WTC11 (cell line): ENCODE results near the gene TRABD2A. TPM values are rescaled to one million over a fixed set of nuclear protein-coding genes. Genes with fewer than 3 reads are reported as not detected.

Experiments used
- ATAC-seq: fragments of 200-7000 bp; cut with Tn5 transposase; 2 replicates; pipeline ENCODE4 v1.10.0; 2021; ENCODE audit warnings: mild to moderate bottlenecking, moderate library complexity
- CTCF ChIA-PET: fragments of 300-600 bp; sonication (Branson Sonifier 250); formaldehyde crosslinking; loops from one replicate; lab custom pipeline; 2021; ENCODE audit warnings: antibody characterized with exemption; lab: Charles Lee
- POLR2A ChIA-PET: fragments of 350-600 bp; sonication (Branson Sonifier 250); formaldehyde crosslinking; loops from one replicate; lab custom pipeline; 2021; ENCODE audit warnings: antibody characterized with exemption; lab: Charles Lee
- DNase-seq: peaks from one replicate; pipeline ENCODE4 v3.0.0; 2021; ENCODE audit warnings: low spot score
- H3K27ac Mint-ChIP-seq: 2 replicates; pipeline ENCODE4 v1.8.0; 2021; ENCODE audit warnings: mixed read lengths
- H3K27me3 Mint-ChIP-seq: 2 replicates; pipeline ENCODE4 v1.8.0; 2021; ENCODE audit warnings: low read depth, mild to moderate bottlenecking, moderate library complexity, mixed read lengths
- H3K36me3 Mint-ChIP-seq: 2 replicates; pipeline ENCODE4 v1.8.0; 2021; ENCODE audit warnings: mixed read lengths
- H3K4me1 Mint-ChIP-seq: 2 replicates; pipeline ENCODE4 v1.8.0; 2022; ENCODE audit warnings: mixed read lengths
- H3K4me3 Mint-ChIP-seq: 2 replicates; pipeline ENCODE4 v1.8.0; 2021; ENCODE audit warnings: mild to moderate bottlenecking, moderate library complexity, mixed read lengths
- H3K9me3 Mint-ChIP-seq: 2 replicates; pipeline ENCODE4 v1.8.0; 2021; ENCODE audit warnings: mixed read lengths
- ATF2 ChIP-seq: sonication (generic); formaldehyde crosslinking; IDR thresholded peaks from 2 replicates; pipeline ENCODE4 v1.8.1; 2022; ENCODE audit warnings: low read depth, missing genetic modification reagents, borderline replicate concordance
- FOXP1 ChIP-seq: sonication (generic); formaldehyde crosslinking; IDR thresholded peaks from 2 replicates; pipeline ENCODE4 v1.8.0; 2022; ENCODE audit warnings: missing genetic modification reagents, mild to moderate bottlenecking, moderate library complexity, borderline replicate concordance
- KAT7 ChIP-seq: sonication (generic); formaldehyde crosslinking; IDR thresholded peaks from 2 replicates; pipeline ENCODE4 v1.8.1; 2023; ENCODE audit warnings: missing genetic modification reagents, mild to moderate bottlenecking, borderline replicate concordance
- NFATC4 ChIP-seq: fragments of 250-450 bp; sonication (Bioruptor Pico); IDR thresholded peaks from 2 replicates; pipeline ENCODE4 v1.9.0; 2021; ENCODE audit warnings: mild to moderate bottlenecking
- NFYB ChIP-seq: sonication (generic); formaldehyde crosslinking; conservative IDR thresholded peaks from 2 replicates; pipeline ENCODE4 v1.8.0; 2022; ENCODE audit warnings: low read depth, missing genetic modification reagents
- NR2C2 ChIP-seq: sonication (generic); formaldehyde crosslinking; IDR thresholded peaks from 2 replicates; pipeline ENCODE4 v1.8.0; 2022; ENCODE audit warnings: mild to moderate bottlenecking, missing genetic modification reagents
- OVOL2 ChIP-seq: fragments of 250-450 bp; sonication (Bioruptor Pico); IDR thresholded peaks from 2 replicates; pipeline ENCODE4 v1.9.0; 2021; ENCODE audit warnings: mild to moderate bottlenecking, borderline replicate concordance
- SP1 ChIP-seq: sonication (generic); formaldehyde crosslinking; conservative IDR thresholded peaks from 2 replicates; pipeline ENCODE4 v1.8.1; 2022; ENCODE audit warnings: missing genetic modification reagents
- TP53 ChIP-seq: sonication (generic); formaldehyde crosslinking; IDR thresholded peaks from 2 replicates; pipeline ENCODE4 v1.8.1; 2023; ENCODE audit warnings: mild to moderate bottlenecking, missing genetic modification reagents
- USF1 ChIP-seq: sonication (generic); formaldehyde crosslinking; IDR thresholded peaks from 2 replicates; pipeline ENCODE4 v1.8.0; 2022; ENCODE audit warnings: mild to moderate bottlenecking, missing genetic modification reagents
- USF2 ChIP-seq: sonication (generic); formaldehyde crosslinking; IDR thresholded peaks from 2 replicates; pipeline ENCODE4 v1.8.1; 2023; ENCODE audit warnings: mild to moderate bottlenecking, missing genetic modification reagents, moderate library complexity
- total RNA-seq: library from RNA; stranded (reverse); gene quantifications from 3 replicates; pipeline ENCODE4 v1.2.3, GENCODE V29; 2021
- TF ChIP-seq, protein P1 (sequence below): fragments of 250-450 bp; sonication (Bioruptor Pico); conservative IDR thresholded peaks from 2 replicates; pipeline ENCODE4 v1.9.0; 2021; ENCODE audit warnings: mild to moderate bottlenecking
- TF ChIP-seq, protein P2 (sequence below): sonication (generic); formaldehyde crosslinking; IDR thresholded peaks from 2 replicates; pipeline ENCODE4 v1.8.1; 2022; ENCODE audit warnings: missing genetic modification reagents, borderline replicate concordance
- TF ChIP-seq, protein P3 (sequence below): fragments of 250-450 bp; sonication (Bioruptor Pico); IDR thresholded peaks from 2 replicates; pipeline ENCODE4 v1.9.0; 2021; ENCODE audit warnings: mild to moderate bottlenecking, borderline replicate concordance

TRABD2A gene
- total RNA-seq, 1 experiment from 2014 or later: 12.1 TPM

- no peak overlapping the region for H3K27ac Mint-ChIP-seq
- peaks cover 29% of the 10 kb centered on the region for H3K9me3 Mint-ChIP-seq
- H3K4me1 Mint-ChIP-seq: peaks cover 24% of the 10 kb centered on the region
- no peak for DNase-seq
- TF ChIP-seq ATF2 (CRISPR knock-in tag): no peak
- TF ChIP-seq, protein P1, sequence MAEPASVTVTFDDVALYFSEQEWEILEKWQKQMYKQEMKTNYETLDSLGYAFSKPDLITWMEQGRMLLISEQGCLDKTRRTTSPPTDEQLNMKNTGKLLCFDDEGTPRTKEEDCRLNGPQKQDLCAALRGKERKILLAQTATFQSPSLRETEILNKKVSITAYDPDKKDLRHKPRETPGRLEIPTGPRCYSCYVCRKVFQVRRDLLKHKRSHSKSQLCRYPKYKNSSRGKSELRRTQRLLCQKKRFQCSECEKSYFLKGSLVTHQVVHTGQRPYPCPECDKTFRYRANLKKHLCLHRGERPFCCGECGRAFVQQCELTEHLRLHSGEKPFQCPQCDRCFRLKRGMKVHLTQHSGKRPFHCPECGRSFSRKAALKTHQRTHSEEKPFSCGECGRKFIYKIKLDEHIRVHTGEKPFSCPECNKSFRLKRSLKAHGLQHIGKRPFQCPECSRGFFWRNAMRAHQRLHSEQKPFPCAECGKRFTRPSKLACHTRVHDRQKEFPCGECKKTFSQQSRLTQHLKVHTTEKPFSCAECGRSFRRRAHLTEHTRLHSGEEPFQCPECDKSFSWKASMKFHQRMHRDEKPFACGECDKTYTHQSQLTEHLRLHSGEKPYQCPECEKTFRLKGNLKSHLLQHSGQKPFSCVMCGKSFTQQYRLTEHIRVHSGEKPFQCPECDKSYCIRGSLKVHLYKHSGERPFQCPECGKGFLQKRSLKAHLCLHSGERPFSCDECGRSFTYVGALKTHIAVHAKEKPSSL (CRISPR knock-in tag): no peak
- TF ChIP-seq TP53 (CRISPR knock-in tag): no peak
- TF ChIP-seq NFATC4 (CRISPR knock-in tag): no peak
- TF ChIP-seq USF1 (CRISPR knock-in tag): no peak
- TF ChIP-seq, protein P2, sequence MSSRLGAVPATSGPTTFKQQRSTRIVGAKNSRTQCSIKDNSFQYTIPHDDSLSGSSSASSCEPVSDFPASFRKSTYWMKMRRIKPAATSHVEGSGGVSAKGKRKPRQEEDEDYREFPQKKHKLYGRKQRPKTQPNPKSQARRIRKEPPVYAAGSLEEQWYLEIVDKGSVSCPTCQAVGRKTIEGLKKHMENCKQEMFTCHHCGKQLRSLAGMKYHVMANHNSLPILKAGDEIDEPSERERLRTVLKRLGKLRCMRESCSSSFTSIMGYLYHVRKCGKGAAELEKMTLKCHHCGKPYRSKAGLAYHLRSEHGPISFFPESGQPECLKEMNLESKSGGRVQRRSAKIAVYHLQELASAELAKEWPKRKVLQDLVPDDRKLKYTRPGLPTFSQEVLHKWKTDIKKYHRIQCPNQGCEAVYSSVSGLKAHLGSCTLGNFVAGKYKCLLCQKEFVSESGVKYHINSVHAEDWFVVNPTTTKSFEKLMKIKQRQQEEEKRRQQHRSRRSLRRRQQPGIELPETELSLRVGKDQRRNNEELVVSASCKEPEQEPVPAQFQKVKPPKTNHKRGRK: no peak
- TF ChIP-seq USF2 (CRISPR knock-in tag): no peak
- TF ChIP-seq NFYB: no peak
- no peak for TF ChIP-seq SP1 (CRISPR knock-in tag)
- no peak for TF ChIP-seq FOXP1
- no peak for TF ChIP-seq OVOL2 (CRISPR knock-in tag)
- no peak for TF ChIP-seq KAT7 (CRISPR knock-in tag)
- TF ChIP-seq, protein P3, sequence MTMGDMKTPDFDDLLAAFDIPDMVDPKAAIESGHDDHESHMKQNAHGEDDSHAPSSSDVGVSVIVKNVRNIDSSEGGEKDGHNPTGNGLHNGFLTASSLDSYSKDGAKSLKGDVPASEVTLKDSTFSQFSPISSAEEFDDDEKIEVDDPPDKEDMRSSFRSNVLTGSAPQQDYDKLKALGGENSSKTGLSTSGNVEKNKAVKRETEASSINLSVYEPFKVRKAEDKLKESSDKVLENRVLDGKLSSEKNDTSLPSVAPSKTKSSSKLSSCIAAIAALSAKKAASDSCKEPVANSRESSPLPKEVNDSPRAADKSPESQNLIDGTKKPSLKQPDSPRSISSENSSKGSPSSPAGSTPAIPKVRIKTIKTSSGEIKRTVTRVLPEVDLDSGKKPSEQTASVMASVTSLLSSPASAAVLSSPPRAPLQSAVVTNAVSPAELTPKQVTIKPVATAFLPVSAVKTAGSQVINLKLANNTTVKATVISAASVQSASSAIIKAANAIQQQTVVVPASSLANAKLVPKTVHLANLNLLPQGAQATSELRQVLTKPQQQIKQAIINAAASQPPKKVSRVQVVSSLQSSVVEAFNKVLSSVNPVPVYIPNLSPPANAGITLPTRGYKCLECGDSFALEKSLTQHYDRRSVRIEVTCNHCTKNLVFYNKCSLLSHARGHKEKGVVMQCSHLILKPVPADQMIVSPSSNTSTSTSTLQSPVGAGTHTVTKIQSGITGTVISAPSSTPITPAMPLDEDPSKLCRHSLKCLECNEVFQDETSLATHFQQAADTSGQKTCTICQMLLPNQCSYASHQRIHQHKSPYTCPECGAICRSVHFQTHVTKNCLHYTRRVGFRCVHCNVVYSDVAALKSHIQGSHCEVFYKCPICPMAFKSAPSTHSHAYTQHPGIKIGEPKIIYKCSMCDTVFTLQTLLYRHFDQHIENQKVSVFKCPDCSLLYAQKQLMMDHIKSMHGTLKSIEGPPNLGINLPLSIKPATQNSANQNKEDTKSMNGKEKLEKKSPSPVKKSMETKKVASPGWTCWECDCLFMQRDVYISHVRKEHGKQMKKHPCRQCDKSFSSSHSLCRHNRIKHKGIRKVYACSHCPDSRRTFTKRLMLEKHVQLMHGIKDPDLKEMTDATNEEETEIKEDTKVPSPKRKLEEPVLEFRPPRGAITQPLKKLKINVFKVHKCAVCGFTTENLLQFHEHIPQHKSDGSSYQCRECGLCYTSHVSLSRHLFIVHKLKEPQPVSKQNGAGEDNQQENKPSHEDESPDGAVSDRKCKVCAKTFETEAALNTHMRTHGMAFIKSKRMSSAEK: no peak
- TF ChIP-seq NR2C2 (CRISPR knock-in tag): no peak
- no peak for ATAC-seq
- H3K36me3 Mint-ChIP-seq: peaks cover 16% of the 10 kb centered on the region
- POLR2A ChIA-PET: no interaction called here
- CTCF ChIA-PET: interaction anchor here (4.8 kb wide), 1 partner anchor 17 kb away, joined by 44 read pairs; no protein-coding TSS in a partner anchor
- no peak overlapping the region for H3K4me3 Mint-ChIP-seq
- H3K27me3 Mint-ChIP-seq: peaks cover 7% of the 10 kb centered on the region
Observed at GRCh38 chr2:84908948-84909713, 28.2 kb upstream of the TRABD2A start.
